HEK293T (cell line): ENCODE data around the gene MEF2D.

Experiments used
- CTCF ChIA-PET: fragments of 350-600 bp; formaldehyde crosslinking; extraction: SDS; loops from one replicate; lab custom pipeline; 2021; ENCODE audit warnings: antibody characterized with exemption, inconsistent platforms; lab: Yijun Ruan, JAX
- POLR2A ChIA-PET: fragments of 350-600 bp; formaldehyde crosslinking; extraction: SDS; loops from one replicate; lab custom pipeline; 2020; ENCODE audit warnings: antibody characterized with exemption, inconsistent platforms; lab: Yijun Ruan, JAX
- DNase-seq: peaks from one replicate; pipeline ENCODE4 v3.0.0; 2012; ENCODE audit warnings: mixed read lengths; ENCODE audit errors: extremely low spot score
- ARNT ChIP-seq: fragments of 450-650 bp; IDR thresholded peaks from 2 replicates; pipeline ENCODE4 v1.6.1; 2017; ENCODE audit warnings: mild to moderate bottlenecking
- BHLHE40 ChIP-seq: fragments of 450-650 bp; IDR thresholded peaks from 2 replicates; pipeline ENCODE4 v1.6.1; 2016; ENCODE audit warnings: mild to moderate bottlenecking, moderate library complexity, borderline replicate concordance
- CTBP1 ChIP-seq: fragments of 450-650 bp; IDR thresholded peaks from 2 replicates; pipeline ENCODE4 v1.6.1; 2016; ENCODE audit warnings: borderline replicate concordance
- ELF4 ChIP-seq: fragments of 450-650 bp; IDR thresholded peaks from 2 replicates; pipeline ENCODE4 v1.6.1; 2017; ENCODE audit warnings: antibody characterized with exemption
- FOXA1 ChIP-seq: fragments of 450-650 bp; IDR thresholded peaks from 2 replicates; pipeline ENCODE4 v1.6.1; 2016; ENCODE audit warnings: mild to moderate bottlenecking
- FOXK2 ChIP-seq: fragments of 450-650 bp; IDR thresholded peaks from 2 replicates; pipeline ENCODE4 v1.6.1; 2016; ENCODE audit warnings: mild to moderate bottlenecking
- FOXM1 ChIP-seq: fragments of 450-650 bp; IDR thresholded peaks from 2 replicates; pipeline ENCODE4 v1.6.1; 2017; ENCODE audit warnings: mild to moderate bottlenecking, borderline replicate concordance
- HDGF ChIP-seq: fragments of 450-650 bp; IDR thresholded peaks from 2 replicates; pipeline ENCODE4 v1.6.1; 2017; ENCODE audit warnings: antibody characterized with exemption, borderline replicate concordance
- L3MBTL2 ChIP-seq: fragments of 450-650 bp; conservative IDR thresholded peaks from 2 replicates; pipeline ENCODE4 v1.6.1; 2016; ENCODE audit warnings: mild to moderate bottlenecking
- LEF1 ChIP-seq: fragments of 450-650 bp; IDR thresholded peaks from 2 replicates; pipeline ENCODE4 v1.6.1; 2017; ENCODE audit warnings: mild to moderate bottlenecking, borderline replicate concordance
- NFRKB ChIP-seq: fragments of 450-650 bp; IDR thresholded peaks from 2 replicates; pipeline ENCODE4 v1.6.1; 2016; ENCODE audit warnings: mild to moderate bottlenecking, moderate library complexity
- SP1 ChIP-seq: fragments of 450-650 bp; IDR thresholded peaks from 2 replicates; pipeline ENCODE4 v1.6.1; 2017
- SUZ12 ChIP-seq: fragments of 450-650 bp; IDR thresholded peaks from 2 replicates; pipeline ENCODE4 v1.6.1; 2016; ENCODE audit warnings: mild to moderate bottlenecking
- TARDBP ChIP-seq: fragments of 450-650 bp; IDR thresholded peaks from 2 replicates; pipeline ENCODE4 v1.6.1; 2016
- ZNF384 ChIP-seq: fragments of 450-650 bp; IDR thresholded peaks from 2 replicates; pipeline ENCODE4 v1.6.1; 2016
- TF ChIP-seq, protein P1 (sequence below): fragments of 450-650 bp; IDR thresholded peaks from 2 replicates; pipeline ENCODE4 v1.6.1; 2016

The MEF2D gene

DNA sequence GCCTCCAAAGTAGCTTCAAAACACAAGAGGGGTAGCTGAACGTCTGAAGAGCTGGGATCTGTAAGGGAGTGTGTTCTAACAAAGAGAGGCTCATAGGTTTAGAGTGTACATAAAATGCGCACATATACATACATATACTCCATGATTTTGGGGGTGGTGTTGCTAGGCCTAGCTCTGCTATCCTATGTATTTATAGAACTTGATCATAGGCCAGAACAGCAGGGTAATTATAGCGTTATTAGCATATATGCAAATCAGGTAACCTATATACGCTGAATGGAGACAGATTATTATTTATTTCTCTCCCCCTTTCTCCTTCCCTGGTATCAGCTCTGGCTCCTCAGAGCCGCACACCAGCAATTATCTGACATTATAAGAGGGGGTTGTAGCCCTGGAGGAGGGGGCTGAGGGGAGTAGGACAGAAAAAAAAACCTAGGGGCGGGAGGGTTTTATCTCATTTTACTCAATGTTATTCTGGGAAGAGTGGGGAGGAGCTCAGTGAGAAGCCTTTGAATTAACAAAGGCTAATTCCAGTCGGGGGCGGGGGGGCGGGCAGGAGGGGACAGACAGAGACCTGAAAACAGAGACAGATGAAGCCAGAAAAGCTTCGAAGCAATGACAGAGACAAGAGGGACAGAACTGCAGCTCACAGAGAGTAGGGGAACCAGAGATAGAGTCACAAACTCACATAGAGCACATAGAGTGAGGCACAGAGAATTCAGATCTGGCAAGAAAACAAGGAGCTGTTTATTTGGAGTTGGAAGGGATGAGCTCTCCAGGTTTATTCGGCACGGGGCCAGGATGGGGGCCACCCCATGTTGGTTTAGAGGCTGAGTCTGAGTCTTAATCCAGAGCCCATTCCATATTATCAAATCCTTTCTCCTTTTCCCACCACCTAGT is 68.6 kb downstream of the MEF2D start:
- TF ChIP-seq TARDBP (no peak), FOXM1 (no peak), SUZ12 (no peak), LEF1 (no peak), CTBP1 (no peak), FOXK2 (no peak), FOXA1 (no peak), ZNF384 (no peak), ARNT (no peak), SP1 (no peak), L3MBTL2 (no peak), BHLHE40 (no peak), NFRKB (no peak), HDGF (no peak), ELF4 (no peak)
- TF ChIP-seq, protein P1, sequence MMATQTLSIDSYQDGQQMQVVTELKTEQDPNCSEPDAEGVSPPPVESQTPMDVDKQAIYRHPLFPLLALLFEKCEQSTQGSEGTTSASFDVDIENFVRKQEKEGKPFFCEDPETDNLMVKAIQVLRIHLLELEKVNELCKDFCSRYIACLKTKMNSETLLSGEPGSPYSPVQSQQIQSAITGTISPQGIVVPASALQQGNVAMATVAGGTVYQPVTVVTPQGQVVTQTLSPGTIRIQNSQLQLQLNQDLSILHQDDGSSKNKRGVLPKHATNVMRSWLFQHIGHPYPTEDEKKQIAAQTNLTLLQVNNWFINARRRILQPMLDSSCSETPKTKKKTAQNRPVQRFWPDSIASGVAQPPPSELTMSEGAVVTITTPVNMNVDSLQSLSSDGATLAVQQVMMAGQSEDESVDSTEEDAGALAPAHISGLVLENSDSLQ, result no peak
- no peak for DNase-seq
- ChIA-PET POLR2A (interaction anchor here (0.6 to 1.9 kb wide), 3 partner anchors 9 to 25 kb away, joined by 3 to 6 read pairs (median 3); no protein-coding TSS in a partner anchor), CTCF (interaction anchor here (0.7 to 1.2 kb wide), 2 partner anchors 26 to 47 kb away, joined by 6 to 7 read pairs; no protein-coding TSS in a partner anchor)

DNA sequence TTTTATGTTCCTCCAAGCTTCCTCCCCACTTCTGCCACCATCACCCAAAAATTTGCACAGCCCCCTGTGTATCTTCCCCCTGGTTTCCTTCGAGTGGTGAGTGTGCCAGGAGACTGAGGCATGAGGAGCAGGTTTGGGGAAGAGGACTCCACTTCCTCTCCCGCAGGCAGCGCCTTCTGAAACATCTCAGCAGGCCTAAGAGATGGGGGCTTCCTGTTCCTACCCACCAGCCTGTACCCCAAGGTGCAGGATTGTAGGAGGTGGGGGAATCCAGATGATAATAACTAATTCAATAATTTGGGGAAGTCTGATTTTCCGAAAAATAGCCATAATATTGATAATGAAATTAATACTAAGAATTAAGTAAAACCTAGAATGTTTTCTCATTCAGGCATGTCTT is 69.2 kb downstream of the MEF2D start:
- POLR2A ChIA-PET, result interaction anchor here (1.9 kb wide), 1 partner anchor 9 kb away, joined by 6 read pairs; no protein-coding TSS in a partner anchor
- CTCF ChIA-PET, result interaction anchor here (1.2 kb wide), 2 partner anchors 16 to 46 kb away, joined by 3 to 6 read pairs; no protein-coding TSS in a partner anchor
- TF ChIP-seq L3MBTL2 (no peak), FOXA1 (no peak), BHLHE40 (no peak), SUZ12 (no peak), ZNF384 (no peak), HDGF (no peak)
- DNase-seq, result no peak

DNA sequence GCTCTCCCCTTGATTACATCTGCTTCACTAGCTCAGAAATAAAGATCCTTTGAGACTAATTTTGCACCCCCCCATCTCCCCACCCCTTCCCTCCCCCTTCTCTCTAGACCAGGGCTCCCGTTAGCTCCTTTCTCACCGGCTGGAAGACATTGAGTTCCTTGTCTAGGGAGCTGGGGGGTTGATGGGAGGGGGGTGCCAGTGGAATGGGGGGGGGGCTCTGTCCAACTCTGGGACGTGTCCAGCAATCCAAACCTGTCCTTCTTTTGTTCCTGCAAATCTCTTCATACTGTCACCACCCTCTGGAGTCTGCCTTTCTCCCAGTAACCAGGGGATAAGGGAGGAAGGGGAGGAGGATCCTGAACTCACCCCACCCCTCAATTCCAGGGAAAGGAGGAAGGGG is 69.7 kb downstream of the MEF2D start:
- DNase-seq, result no peak
- CTCF ChIA-PET, result interaction anchor here (1.2 to 1.4 kb wide), 2 partner anchors 16 to 45 kb away, joined by 3 to 11 read pairs; no protein-coding TSS in a partner anchor
- TF ChIP-seq FOXM1 (no peak), BHLHE40 (no peak), LEF1 (no peak), FOXA1 (no peak), ARNT (no peak), TARDBP (no peak), ELF4 (no peak), SP1 (no peak)
- TF ChIP-seq, protein P1, result no peak
- POLR2A ChIA-PET, result interaction anchor here (1.9 kb wide), 1 partner anchor 9 kb away, joined by 6 read pairs; no protein-coding TSS in a partner anchor

- ChIA-PET CTCF (interaction anchor here (1.2 to 1.4 kb wide), 2 partner anchors 15 to 45 kb away, joined by 3 to 11 read pairs; no protein-coding TSS in a partner anchor), POLR2A (interaction anchor here (1.9 kb wide), 1 partner anchor 8 kb away, joined by 6 read pairs; no protein-coding TSS in a partner anchor)
- no peak for DNase-seq
- TF ChIP-seq HDGF (no peak), FOXM1 (no peak), SUZ12 (no peak), TARDBP (no peak), FOXA1 (no peak), LEF1 (no peak), BHLHE40 (no peak), L3MBTL2 (no peak), SP1 (no peak), NFRKB (no peak), ZNF384 (no peak), ELF4 (no peak), ARNT (no peak), FOXK2 (no peak), CTBP1 (no peak)
- TF ChIP-seq, protein P1, result no peak
Measured at GRCh38 chr1:156430303-156430702, 70.3 kb downstream of the MEF2D start.

DNA sequence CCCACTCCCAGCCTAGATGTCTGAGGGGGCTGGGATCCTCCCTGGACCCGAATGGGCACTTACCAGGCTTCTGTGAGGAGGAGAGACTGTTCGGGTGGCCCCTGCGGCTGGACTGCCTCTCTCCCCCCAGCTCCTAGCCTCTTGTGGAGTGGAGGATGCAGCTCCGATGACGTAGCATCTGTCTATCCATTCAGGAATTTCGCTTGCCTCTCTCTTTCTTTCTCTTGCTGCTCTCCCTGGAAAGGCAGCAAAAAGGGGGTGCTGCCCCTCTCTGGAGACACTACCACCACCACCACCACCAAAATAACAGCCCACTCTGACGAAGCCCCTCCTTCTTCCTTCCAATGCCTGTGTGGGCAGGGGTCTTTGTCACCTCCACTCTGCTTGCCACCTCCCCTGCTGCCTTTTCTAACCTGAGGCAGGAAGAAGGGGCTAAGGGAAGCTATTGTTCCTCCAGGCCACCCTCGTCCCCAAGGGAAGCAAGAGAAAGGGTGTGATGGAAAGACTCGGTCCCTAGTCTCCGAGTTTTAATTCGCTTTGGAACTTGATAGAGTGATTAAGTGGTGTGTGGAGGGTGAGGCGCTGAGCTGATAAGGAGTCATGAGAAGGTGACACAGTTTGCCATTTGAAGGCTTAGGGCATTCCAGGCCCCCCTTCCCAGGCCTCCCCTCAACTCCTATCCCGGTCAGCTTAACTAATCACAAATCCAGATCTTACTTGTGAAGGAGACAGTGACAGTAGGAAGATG is 71.1 kb downstream of the MEF2D start:
- POLR2A ChIA-PET, result no interaction called here
- DNase-seq, result no peak
- no peak for TF ChIP-seq NFRKB
- TF ChIP-seq FOXA1, result no peak
- TF ChIP-seq ZNF384, result no peak
- no peak for TF ChIP-seq HDGF
- CTCF ChIA-PET, result interaction anchor here (1.4 kb wide), 2 partner anchors 44 kb away, joined by 3 to 11 read pairs; no protein-coding TSS in a partner anchor
